ENCODE data around the gene ARID1B.

DNA sequence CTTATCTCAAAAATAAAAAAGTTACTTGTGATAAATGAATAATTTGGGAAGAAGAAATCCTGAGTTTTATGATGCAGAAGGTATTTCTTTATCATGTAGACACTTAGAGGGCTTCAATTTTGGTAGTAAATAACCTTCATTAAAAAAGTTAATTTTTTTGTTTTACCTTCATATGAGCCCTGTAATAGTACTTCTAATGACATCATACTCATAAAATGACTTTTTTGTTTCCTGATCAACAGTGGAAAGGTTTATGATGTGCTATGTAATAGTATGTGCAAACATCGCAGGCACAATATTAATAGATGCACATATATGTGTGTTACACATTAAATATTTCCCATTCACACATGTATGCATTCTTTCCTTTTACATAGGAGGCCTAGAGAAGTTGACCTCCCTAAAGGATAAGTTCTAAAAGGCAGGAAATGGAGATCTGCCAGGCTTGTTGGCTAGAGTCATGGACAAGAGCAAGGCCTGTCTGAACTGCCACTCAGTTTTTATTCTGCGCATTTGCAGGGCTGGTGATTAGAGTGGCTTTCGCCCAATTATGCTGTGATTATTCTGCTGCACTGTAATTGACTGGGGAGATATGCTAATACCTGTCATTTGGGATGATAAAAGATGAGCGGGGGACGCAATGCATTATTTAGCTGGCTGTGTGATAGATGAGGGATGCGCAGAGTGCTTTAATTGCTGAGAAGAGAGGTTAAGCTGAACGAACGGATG, 273.5 kb downstream of the ARID1B start:
- no peak for TF ChIP-seq CTCF (IDR thresholded peaks at IDR 0.05)
- TF ChIP-seq POLR2AphosphoS5 (IDR thresholded peaks at IDR 0.05; ENCODE audit: low read depth, low read length) = no peak
